Stimulated activated naive B cell treated with anti-CD40 and anti-IgM and Interleukin-4, amounts not matched to agents 10 μg/mL and 1 μg/mL and 100 μg/mL, for 72 hours (primary cell): ENCODE data around the gene ALX4.

ENCODE experiments used
- ATAC-seq, 2 donors: fragments of 150-1000 bp; cut with Tn5 transposase; replicated peaks; 2 replicates each; pipeline ENCODE4 v1.10.0; 2021; ENCODE audit warnings: moderate library complexity in 1 of 2
- DNase-seq: peaks from one replicate; pipeline ENCODE4 v3.0.0; 2021
- H3K27ac Mint-ChIP-seq: one replicate; pipeline ENCODE4 v1.8.0; 2022; ENCODE audit warnings: mild to moderate bottlenecking, mixed read lengths
- H3K27me3 Mint-ChIP-seq, 2 donors: one replicate each; pipeline ENCODE4 v1.8.0; 2022; ENCODE audit warnings: mixed read lengths in 2 of 2
- H3K36me3 Mint-ChIP-seq, 2 donors: one replicate each; pipeline ENCODE4 v1.8.0; 2022; ENCODE audit warnings: mixed read lengths in 2 of 2, mild to moderate bottlenecking in 1 of 2
- H3K4me1 Mint-ChIP-seq, 2 donors: one replicate each; pipeline ENCODE4 v1.8.0; 2022; ENCODE audit warnings: mixed read lengths in 2 of 2, mild to moderate bottlenecking in 1 of 2
- H3K4me3 Mint-ChIP-seq, 2 donors: one replicate each; pipeline ENCODE4 v1.8.0; 2022; ENCODE audit warnings: mild to moderate bottlenecking in 2 of 2, mixed read lengths in 2 of 2, moderate library complexity in 1 of 2
- H3K9me3 Mint-ChIP-seq, 2 donors: one replicate each; pipeline ENCODE4 v1.8.0; 2022; ENCODE audit warnings: mixed read lengths in 2 of 2, mild to moderate bottlenecking in 1 of 2

The ALX4 gene

GRCh38 chr11:44344423-44344820, 34.5 kb upstream of the ALX4 start:
- Mint-ChIP-seq H3K4me3 (no peak overlapping the region), H3K4me1 (peaks cover 9 to 15% of the 10 kb centered on the region in 2 donors), H3K27ac (no peak overlapping the region), H3K27me3 (peaks cover 34 to 45% of the 10 kb centered on the region in 2 donors), H3K36me3 (no peaks in the 10 kb centered on the region), H3K9me3 (no peaks in the 10 kb centered on the region)
- ATAC-seq, result no peak
- no peak for DNase-seq

GRCh38 chr11:44343778-44344422, 34.0 kb upstream of the ALX4 start:
- DNase-seq (no peak), ATAC-seq (no peak)
- Mint-ChIP-seq H3K27me3 (peaks cover 34 to 45% of the 10 kb centered on the region in 2 donors), H3K27ac (no peak overlapping the region), H3K9me3 (no peaks in the 10 kb centered on the region), H3K4me1 (peaks cover 5 to 10% of the 10 kb centered on the region in 2 donors), H3K4me3 (no peak overlapping the region), H3K36me3 (no peaks in the 10 kb centered on the region)

- H3K4me3 Mint-ChIP-seq, result no peak overlapping the region
- no peak for DNase-seq
Observed at GRCh38 chr11:44342616-44343015, 32.7 kb upstream of the ALX4 start.

DNA sequence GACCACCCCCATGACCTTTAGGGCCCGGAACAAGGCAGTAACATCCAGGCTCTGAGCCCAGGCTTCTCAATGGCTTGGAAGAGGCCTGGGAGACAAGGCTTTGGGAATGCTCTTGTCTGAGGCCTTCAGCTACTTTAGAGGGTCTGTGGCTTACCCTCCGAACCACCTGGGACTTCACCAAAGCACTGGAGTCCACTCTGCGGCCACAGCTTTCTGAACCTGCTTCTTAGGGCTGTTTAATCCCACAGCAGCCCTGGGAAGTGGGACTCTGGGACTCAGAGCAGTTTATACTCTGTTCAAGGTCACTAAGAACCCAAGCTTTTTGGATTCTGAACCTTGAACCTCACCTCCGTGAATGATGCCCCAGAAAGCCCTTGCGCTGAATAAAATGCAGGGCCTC, 30.7 kb upstream of the ALX4 start:
- peaks cover 44 to 49% of the 10 kb centered on the region in 2 donors for H3K27me3 Mint-ChIP-seq
- DNase-seq (no peak), ATAC-seq (no peak)
- no peak overlapping the region for H3K27ac Mint-ChIP-seq
- no peaks in the 10 kb centered on the region for H3K4me1 Mint-ChIP-seq
- H3K4me3 Mint-ChIP-seq, result no peak overlapping the region
- H3K36me3 Mint-ChIP-seq, result no peaks in the 10 kb centered on the region
- no peaks in the 10 kb centered on the region for H3K9me3 Mint-ChIP-seq

More at GRCh38 chr11:44342616-44343015, 32.7 kb upstream of the ALX4 start:
- Mint-ChIP-seq H3K9me3 (no peaks in the 10 kb centered on the region), H3K36me3 (no peaks in the 10 kb centered on the region), H3K27ac (no peak overlapping the region), H3K4me1 (peaks cover 5 to 8% of the 10 kb centered on the region in 2 donors), H3K27me3 (peaks cover 44 to 50% of the 10 kb centered on the region in 2 donors)
- ATAC-seq, result no peak

DNA sequence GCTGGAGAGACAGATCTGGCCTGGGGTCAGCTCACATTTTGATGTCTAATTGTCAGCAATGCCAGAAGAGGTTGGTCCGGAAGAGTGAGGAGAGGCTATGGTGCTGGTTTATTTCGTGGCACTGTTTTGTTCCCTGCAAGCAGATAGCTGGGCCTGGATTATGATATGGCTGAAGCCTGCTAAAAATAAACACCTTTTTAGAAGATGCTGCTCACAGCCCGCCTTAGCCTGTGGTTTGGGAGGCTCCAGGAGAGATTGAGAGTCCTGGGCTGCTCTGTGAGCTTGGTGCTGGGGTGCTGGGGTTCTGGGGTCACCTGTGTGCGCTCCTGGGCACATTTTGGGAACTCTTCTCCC, 29.6 kb upstream of the ALX4 start:
- H3K9me3 Mint-ChIP-seq, result no peaks in the 10 kb centered on the region
- H3K27ac Mint-ChIP-seq, result no peak overlapping the region
- ATAC-seq, result no peak
- no peaks in the 10 kb centered on the region for H3K36me3 Mint-ChIP-seq
- DNase-seq, result no peak
- H3K4me3 Mint-ChIP-seq, result no peak overlapping the region
- H3K27me3 Mint-ChIP-seq, result peaks cover 51 to 56% of the 10 kb centered on the region in 2 donors
- H3K4me1 Mint-ChIP-seq, result peaks cover 0 to 8% of the 10 kb centered on the region in 2 donors

- no peak for DNase-seq
- peaks cover 0 to 9% of the 10 kb centered on the region in 2 donors for H3K4me1 Mint-ChIP-seq
- no peak overlapping the region for H3K27ac Mint-ChIP-seq
- H3K9me3 Mint-ChIP-seq, result no peaks in the 10 kb centered on the region
- peaks cover 54 to 62% of the 10 kb centered on the region in 2 donors for H3K27me3 Mint-ChIP-seq
- H3K36me3 Mint-ChIP-seq, result no peaks in the 10 kb centered on the region
- no peak for ATAC-seq
- H3K4me3 Mint-ChIP-seq, result no peak overlapping the region
Observed at GRCh38 chr11:44338698-44339529, 29.0 kb upstream of the ALX4 start.

GRCh38 chr11:44338026-44338425, 28.1 kb upstream of the ALX4 start:
- no peak overlapping the region for H3K4me3 Mint-ChIP-seq
- peaks cover 63 to 71% of the 10 kb centered on the region in 2 donors for H3K27me3 Mint-ChIP-seq
- DNase-seq, result no peak
- H3K9me3 Mint-ChIP-seq, result no peaks in the 10 kb centered on the region
- H3K4me1 Mint-ChIP-seq, result peaks cover 0 to 9% of the 10 kb centered on the region in 2 donors
- H3K36me3 Mint-ChIP-seq, result no peaks in the 10 kb centered on the region
- ATAC-seq, result no peak
- no peak overlapping the region for H3K27ac Mint-ChIP-seq

DNA sequence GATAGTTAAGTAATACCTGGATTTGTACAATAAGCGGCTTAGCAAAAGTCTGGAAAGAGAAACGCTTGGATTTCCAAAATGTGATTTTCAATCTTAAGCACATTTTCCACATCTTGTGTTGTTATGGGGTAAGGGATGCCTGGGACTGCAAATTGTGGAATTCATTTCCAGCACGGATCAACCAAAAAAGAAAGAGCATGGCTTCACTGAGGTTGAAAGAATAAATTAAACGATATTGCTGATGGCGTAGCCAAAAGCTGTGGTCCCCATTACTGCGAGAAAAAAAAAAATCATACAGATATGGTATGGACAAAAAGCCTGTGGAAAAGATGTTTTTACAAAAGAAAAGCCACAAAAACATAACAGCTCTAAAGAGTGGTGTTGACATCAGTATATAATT, 26.0 kb upstream of the ALX4 start:
- H3K36me3 Mint-ChIP-seq, result no peaks in the 10 kb centered on the region
- H3K27me3 Mint-ChIP-seq, result peaks cover 76 to 85% of the 10 kb centered on the region in 2 donors
- DNase-seq (no peak), ATAC-seq (no peak)
- peaks cover 0 to 9% of the 10 kb centered on the region in 2 donors for H3K4me1 Mint-ChIP-seq
- H3K9me3 Mint-ChIP-seq, result no peaks in the 10 kb centered on the region
- no peak overlapping the region for H3K4me3 Mint-ChIP-seq
- H3K27ac Mint-ChIP-seq, result no peak overlapping the region

DNA sequence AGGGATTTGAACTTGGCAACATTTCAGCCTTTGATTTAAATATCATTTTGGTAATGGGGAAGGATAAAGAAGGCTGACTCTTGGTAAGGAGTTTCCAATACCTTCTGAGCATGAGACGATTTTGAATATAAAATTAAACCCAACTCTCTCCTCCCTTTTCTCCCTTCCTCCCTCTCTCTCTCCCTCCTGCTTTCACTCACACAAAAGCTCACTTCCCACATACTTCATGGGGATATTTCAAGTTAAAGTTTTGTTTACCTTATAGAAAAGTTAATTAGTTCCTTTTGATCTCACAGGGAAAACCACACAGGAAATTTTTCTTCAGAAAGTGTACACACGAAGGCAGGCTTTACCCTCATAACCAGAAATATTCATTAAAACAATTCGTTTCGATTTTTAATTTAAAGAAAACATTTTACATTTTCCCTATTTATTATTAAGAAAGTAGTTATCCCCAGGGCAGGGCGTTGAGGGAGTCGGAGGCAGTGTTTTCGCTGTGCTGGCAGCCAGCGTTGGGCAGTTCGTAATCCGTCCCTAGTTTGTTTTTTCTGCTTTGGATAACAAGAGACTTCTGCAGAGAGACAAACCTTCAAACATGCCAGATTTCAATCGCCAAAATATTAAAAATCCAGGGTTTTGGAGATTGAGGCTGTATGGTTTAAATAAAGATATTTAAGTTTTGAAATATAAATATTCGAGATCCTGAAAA, 25.3 kb upstream of the ALX4 start:
- H3K27me3 Mint-ChIP-seq, result peaks cover 80 to 86% of the 10 kb centered on the region in 2 donors

GRCh38 chr11:44334356-44335004, 24.5 kb upstream of the ALX4 start:
- ATAC-seq (no peak), DNase-seq (no peak)
- Mint-ChIP-seq H3K27ac (no peak overlapping the region), H3K4me1 (peaks cover 0 to 9% of the 10 kb centered on the region in 2 donors), H3K9me3 (no peaks in the 10 kb centered on the region), H3K27me3 (peaks cover 81 to 86% of the 10 kb centered on the region in 2 donors), H3K4me3 (no peak overlapping the region), H3K36me3 (no peaks in the 10 kb centered on the region)

More for the DNA sequence above, 25.3 kb upstream of the ALX4 start:
- Mint-ChIP-seq H3K27ac (no peak overlapping the region), H3K36me3 (no peaks in the 10 kb centered on the region), H3K4me3 (no peak overlapping the region), H3K9me3 (no peaks in the 10 kb centered on the region), H3K4me1 (peaks cover 0 to 9% of the 10 kb centered on the region in 2 donors)
- ATAC-seq (no peak), DNase-seq (no peak)

DNA sequence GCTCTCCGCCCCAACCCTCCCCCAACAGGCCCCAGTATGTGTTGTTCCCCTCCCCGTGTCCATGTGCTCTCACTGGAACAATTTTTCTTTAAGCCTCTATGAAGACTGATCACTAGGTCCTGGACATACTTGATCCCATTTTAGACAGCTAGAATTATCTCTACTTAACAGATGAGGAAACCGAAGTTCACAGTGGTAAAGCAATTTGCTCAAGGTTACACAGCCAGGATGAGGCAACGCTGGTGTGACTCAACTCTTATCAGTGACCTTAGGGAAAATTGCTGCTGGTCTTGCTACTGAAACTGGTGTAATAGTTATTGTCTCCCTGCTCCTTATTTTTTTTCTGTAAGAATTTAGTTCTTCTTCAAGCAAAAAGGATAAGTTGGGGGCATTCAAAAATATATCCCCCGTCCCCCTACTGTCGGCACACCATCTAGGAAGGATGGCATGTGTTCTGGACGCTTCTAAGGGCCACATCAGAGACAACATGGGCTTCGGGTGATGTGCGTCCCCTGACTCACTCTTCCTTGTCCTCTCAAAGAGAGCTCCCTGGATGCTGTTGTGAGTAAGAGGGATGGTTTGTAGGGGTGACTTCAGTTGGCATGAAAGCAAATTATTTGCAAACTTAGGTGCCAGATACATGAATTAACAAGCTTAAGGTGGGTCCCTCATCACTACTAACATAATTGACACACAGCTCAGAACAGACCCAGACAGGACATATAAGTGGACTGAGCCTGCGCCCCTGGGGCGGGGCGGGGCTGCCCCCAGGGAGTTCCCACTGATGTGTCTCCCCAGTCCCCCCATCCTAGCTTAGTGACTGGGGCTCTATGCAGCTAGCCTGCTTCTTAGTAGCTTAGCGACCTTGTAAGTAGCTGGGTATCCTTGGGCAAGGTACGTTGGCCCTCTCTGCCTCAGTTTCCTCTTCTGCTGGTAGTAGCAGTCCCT, 23.6 kb upstream of the ALX4 start:
- DNase-seq (no peak), ATAC-seq (no peak)
- H3K4me1 Mint-ChIP-seq, result peaks cover 0 to 9% of the 10 kb centered on the region in 2 donors
- H3K27me3 Mint-ChIP-seq, result peaks cover 78 to 84% of the 10 kb centered on the region in 2 donors
- no peaks in the 10 kb centered on the region for H3K9me3 Mint-ChIP-seq
- no peak overlapping the region for H3K27ac Mint-ChIP-seq
- H3K36me3 Mint-ChIP-seq, result no peaks in the 10 kb centered on the region
- H3K4me3 Mint-ChIP-seq, result no peak overlapping the region

DNA sequence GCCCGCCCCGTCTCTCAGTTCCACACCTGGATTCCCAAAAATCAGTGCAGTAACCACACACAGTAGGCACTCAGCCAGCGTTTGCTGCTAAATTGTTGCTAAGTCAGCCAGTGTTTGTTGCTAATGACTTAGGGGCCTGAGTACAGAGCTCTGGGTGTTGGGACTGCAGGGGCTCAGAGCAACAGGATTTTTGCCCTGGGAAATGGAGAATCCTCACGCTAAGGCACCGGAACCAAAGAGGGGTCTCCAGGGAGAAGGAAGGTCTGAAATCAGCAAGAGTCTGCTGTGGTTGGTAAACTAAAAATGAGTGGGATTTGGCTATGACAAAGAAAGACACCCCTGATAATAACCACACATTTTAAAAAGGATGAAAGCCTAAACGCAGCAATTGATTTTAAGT, 22.7 kb upstream of the ALX4 start:
- Mint-ChIP-seq H3K27ac (no peak overlapping the region), H3K36me3 (no peaks in the 10 kb centered on the region), H3K9me3 (no peaks in the 10 kb centered on the region), H3K4me3 (no peak overlapping the region), H3K4me1 (peaks cover 0 to 9% of the 10 kb centered on the region in 2 donors), H3K27me3 (peaks cover 76 to 84% of the 10 kb centered on the region in 2 donors)
- ATAC-seq, result no peak
- DNase-seq, result no peak

DNA sequence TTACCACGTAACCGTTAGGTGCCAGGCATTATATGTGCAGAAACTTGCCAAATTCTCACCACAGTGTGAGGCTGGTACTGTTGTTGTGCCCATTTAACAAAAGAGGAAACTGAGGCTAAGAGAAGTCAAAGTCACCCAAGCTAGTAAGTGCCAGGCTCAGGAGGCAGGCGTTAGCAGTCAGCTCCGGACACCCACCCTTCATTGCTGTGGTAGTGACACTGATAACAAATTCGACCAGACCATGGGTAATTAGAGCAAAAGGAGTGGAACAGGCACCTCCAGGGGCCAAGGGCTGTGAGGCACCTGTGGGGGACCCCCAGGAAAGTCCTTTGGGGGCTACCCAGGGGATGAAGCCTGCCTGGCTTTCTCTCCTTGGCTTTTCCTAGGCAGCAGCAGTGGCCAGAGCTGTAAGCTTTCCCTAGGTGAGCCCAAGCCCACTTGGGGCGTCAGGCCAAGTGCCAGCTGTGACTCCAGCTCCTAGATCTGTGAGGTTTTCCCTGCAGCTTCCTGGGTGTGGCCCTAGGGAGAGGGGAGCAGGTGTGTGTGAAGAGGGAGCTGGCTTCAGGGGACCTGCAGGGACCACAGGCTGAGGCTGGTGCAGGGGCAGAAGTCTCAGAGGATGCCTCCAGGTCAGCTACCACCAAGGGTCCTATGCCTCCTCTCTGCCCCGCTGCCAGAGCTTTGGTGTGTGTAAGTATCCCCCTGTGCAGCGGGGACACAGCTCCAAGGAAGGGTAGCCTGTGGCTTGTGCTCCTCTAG, 19.7 kb upstream of the ALX4 start:
- H3K4me1 Mint-ChIP-seq, result peaks cover 2 to 4% of the 10 kb centered on the region in 2 donors
- no peak for DNase-seq
- no peaks in the 10 kb centered on the region for H3K9me3 Mint-ChIP-seq
- ATAC-seq, result no peak
- H3K4me3 Mint-ChIP-seq, result no peak overlapping the region
- H3K36me3 Mint-ChIP-seq, result no peaks in the 10 kb centered on the region
- peaks cover 80 to 93% of the 10 kb centered on the region in 2 donors for H3K27me3 Mint-ChIP-seq
- H3K27ac Mint-ChIP-seq, result no peak overlapping the region
